ENCODE results near the gene CBY3. TPM values are rescaled to one million over a fixed set of nuclear protein-coding genes. Genes with fewer than 3 reads are reported as not detected.

CBY3 gene
- total and polyA plus RNA-seq, 2 of the 8 experiments (the other 6 are each of a cell fraction or from before 2014, with no cell fraction given) = 0.39 TPM

GRCh38 chr5:179700401-179700918 is 19.6 kb upstream of the CBY3 start:
- no peak overlapping the region for H2BK15ac ChIP-seq (ENCODE audit: low read length)
- no peak overlapping the region for H4K5ac ChIP-seq (ENCODE audit: insufficient read length, low read depth, low read length)
- H4K91ac ChIP-seq (replicated peaks; ENCODE audit: insufficient read length, low read length) = no peak overlapping the region
- H4K8ac ChIP-seq (ENCODE audit: extremely low read depth, insufficient read depth, low read length) = no peak overlapping the region
- no peak overlapping the region for H3K18ac ChIP-seq (ENCODE audit: extremely low read depth, low read length)
- peaks cover 0 to 8% (median 2%) of the 10 kb centered on the region in 4 experiments; a peak in 3 of 8 replicates for H3K36me3 ChIP-seq (ENCODE audit: control insufficient read depth in 2 of 4, insufficient read depth in 4 of 4, low read length in 3 of 4)
- ChIA-PET POLR2A (ENCODE audit: partially characterized antibody) (interaction anchor here (0.6 to 6.0 kb wide), 9 partner anchors 10 to 1064 kb away, joined by 3 to 60 read pairs (median 6); partner anchors contain the start of genes HNRNPH1 and MAML1), CTCF (ENCODE audit: partially characterized antibody) (interaction anchor here (1.0 kb wide), 2 partner anchors 13 to 32 kb away, joined by 3 read pairs; no protein-coding TSS in a partner anchor)
- FAIRE-seq (no peak), DNase-seq (ENCODE audit: low read depth in 1 of 2, low spot score in 2 of 2) (no peak)
- peak overlapping the region in 3 of 4 experiments; percentile 91 to 99 (median 95); a peak in 5 of 8 replicates for H3K4me3 ChIP-seq (ENCODE audit: extremely low read depth in 1 of 4, insufficient read depth in 2 of 4, low read depth in 3 of 4, low read length in 4 of 4)
- H4K20me1 ChIP-seq (replicated peaks in 1 of 2; ENCODE audit: control insufficient read depth in 1 of 2, insufficient read depth in 2 of 2, low read length in 2 of 2) = peaks cover 7 to 22% of the 10 kb centered on the region in 2 experiments
- H3K79me2 ChIP-seq (ENCODE audit: control insufficient read depth in 1 of 2, insufficient read depth in 2 of 2, low read length in 2 of 2) = peaks cover 27 to 64% of the 10 kb centered on the region in 2 experiments
- H3K56ac ChIP-seq (replicated peaks; ENCODE audit: insufficient read length, low read depth, low read length) = no peak overlapping the region
- H2AFZ ChIP-seq (ENCODE audit: low read length) = no peak overlapping the region
- no peak overlapping the region for H2BK20ac ChIP-seq (ENCODE audit: low read length)
- H2BK5ac ChIP-seq (ENCODE audit: low read depth, low read length) = no peak overlapping the region
- no peaks in the 10 kb centered on the region for H3K9me3 ChIP-seq (ENCODE audit: insufficient read depth in 2 of 2, low read depth in 1 of 2, low read length in 1 of 2)
- no peak overlapping the region for H2BK120ac ChIP-seq (replicated peaks; ENCODE audit: low read depth, low read length)
- H2AK5ac ChIP-seq (ENCODE audit: low read depth, low read length) = no peak overlapping the region
- H3K9ac ChIP-seq (replicated peaks in 1 of 4; ENCODE audit: extremely low read depth in 1 of 4, low read depth in 3 of 4, low read length in 3 of 4) = peak overlapping the region in 1 of 4 experiments; percentile 8; a peak in 2 of 7 replicates
- H3K4me2 ChIP-seq (ENCODE audit: insufficient read depth in 1 of 2, low read depth in 2 of 2, low read length in 2 of 2) = peak overlapping the region; percentile 82 to 96
- H3K79me1 ChIP-seq (ENCODE audit: low read depth, low read length) = peaks cover 3% of the 10 kb centered on the region
- no peaks in the 10 kb centered on the region for H3K27me3 ChIP-seq (replicated peaks in 1 of 4; ENCODE audit: control insufficient read depth in 3 of 4, extremely low read depth in 1 of 4, insufficient read depth in 3 of 4, low read length in 3 of 4)
- no peak overlapping the region for H2BK12ac ChIP-seq (ENCODE audit: low read depth, low read length)
- no peak overlapping the region for H3K23ac ChIP-seq (ENCODE audit: insufficient read length)
- H3K4ac ChIP-seq (replicated peaks; ENCODE audit: insufficient read length, low read depth, low read length) = no peak overlapping the region
- H3K23me2 ChIP-seq (ENCODE audit: low read depth, low read length) = peaks cover 6% of the 10 kb centered on the region; the same call in 1 of the 2 replicates
- H3K4me1 ChIP-seq (replicated peaks in 1 of 4; ENCODE audit: control insufficient read depth in 3 of 4, insufficient read depth in 4 of 4, low read length in 3 of 4) = peaks cover 0 to 10% (median 2%) of the 10 kb centered on the region in 4 experiments; a peak in 4 of 7 replicates
- WGBS, 2 experiments (ENCODE audit: extremely low coverage in 1 of 2, insufficient coverage in 1 of 2, insufficient read length in 1 of 2, insufficient replicate concordance in 2 of 2, low coverage in 1 of 2, low lambda C conversion rate in 2 of 2, missing lambda C conversion rate in 1 of 2) = 94% methylated on average over 5 of the region's 7 CpGs; no CpG with 5 or more reads in 1 of the 2 experiments
- H3K14ac ChIP-seq (ENCODE audit: insufficient read length) = no peak overlapping the region
- H3K27ac ChIP-seq (ENCODE audit: low read depth, low read length) = no peak overlapping the region
- TF ChIP-seq SUZ12 (IDR thresholded peaks at IDR 0.05; ENCODE audit: low read length) (no peak), TAF7 (optimal IDR thresholded peaks at IDR 0.05; ENCODE audit: borderline replicate concordance, low read depth, low read length) (no peak), CBX5 (IDR thresholded peaks at IDR 0.05; ENCODE audit: low read depth, low read length) (no peak), POLR2AphosphoS5 (IDR thresholded peaks at IDR 0.05; ENCODE audit: low read depth, low read length) (peak; percentile 44), BACH1 (IDR thresholded peaks at IDR 0.05; ENCODE audit: low read length) (no peak), SIRT6 (IDR thresholded peaks at IDR 0.05; ENCODE audit: low read length) (no peak), SRF (IDR thresholded peaks at IDR 0.05; ENCODE audit: low read depth, low read length) (no peak), BRCA1 (IDR thresholded peaks at IDR 0.05; ENCODE audit: low read depth, low read length) (no peak), POLR2A (IDR thresholded peaks at IDR 0.05; ENCODE audit: control extremely low read depth in 1 of 2, low read depth in 2 of 2, low read length in 2 of 2) (peak in 1 of 2 experiments; percentile 63; a peak in 2 of 3 replicates), CBX8 (IDR thresholded peaks at IDR 0.05; ENCODE audit: borderline replicate concordance, low read depth, low read length) (no peak), RAD21 (IDR thresholded peaks at IDR 0.05 in 1 of 2, conservative IDR thresholded peaks at IDR 0.05 in 1 of 2; ENCODE audit: low read depth in 2 of 2, low read length in 2 of 2) (no peak), SP2 (IDR thresholded peaks at IDR 0.05; ENCODE audit: low read length) (no peak), SP4 (IDR thresholded peaks at IDR 0.05; ENCODE audit: low read length) (no peak)
